Body of pancreas (tissue), 4 donors: ENCODE measurements around the gene EGFLAM.

ENCODE experiments used
- POLR2A ChIP-seq, 3 donors: fragments of 450-650 bp; IDR thresholded peaks; one replicate each; pipeline ENCODE4 v1.6.1; 2016; ENCODE audit warnings: antibody characterized with exemption in 3 of 3, mild to moderate bottlenecking in 2 of 3
- TF ChIP-seq, protein P1 (sequence below), 7 experiments: fragments of 450-650 bp in 4 of 7; fragments of 200-600 bp in 3 of 7; sonication (generic) in 3 of 7; IDR thresholded peaks; one replicate each; pipeline ENCODE4 v1.5.1; 2016 to 2019; ENCODE audit warnings: antibody characterized with exemption in 7 of 7

DNA sequence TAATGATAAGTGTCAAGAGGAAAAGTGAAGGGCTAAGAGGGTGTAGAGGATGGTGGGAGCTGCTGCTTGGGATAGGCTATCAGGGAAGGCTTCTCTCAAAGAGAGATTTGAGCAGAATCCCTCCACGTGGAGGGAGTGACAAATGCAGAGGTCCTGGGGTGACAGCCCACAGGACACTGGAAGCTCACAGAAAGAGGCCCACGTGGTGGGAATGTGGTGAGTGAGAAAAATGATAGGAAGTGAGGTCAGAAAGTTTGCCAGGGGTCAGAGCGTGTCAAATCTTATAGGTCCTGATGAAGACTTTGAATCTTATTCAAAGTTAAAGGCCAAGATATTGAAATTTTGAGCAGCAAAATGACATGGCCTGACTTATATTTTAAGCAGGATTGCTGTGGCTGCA lies 125.3 kb downstream of the EGFLAM start:
- TF ChIP-seq POLR2A (IDR thresholded peaks at IDR 0.05) = no peak
- TF ChIP-seq, protein P1, sequence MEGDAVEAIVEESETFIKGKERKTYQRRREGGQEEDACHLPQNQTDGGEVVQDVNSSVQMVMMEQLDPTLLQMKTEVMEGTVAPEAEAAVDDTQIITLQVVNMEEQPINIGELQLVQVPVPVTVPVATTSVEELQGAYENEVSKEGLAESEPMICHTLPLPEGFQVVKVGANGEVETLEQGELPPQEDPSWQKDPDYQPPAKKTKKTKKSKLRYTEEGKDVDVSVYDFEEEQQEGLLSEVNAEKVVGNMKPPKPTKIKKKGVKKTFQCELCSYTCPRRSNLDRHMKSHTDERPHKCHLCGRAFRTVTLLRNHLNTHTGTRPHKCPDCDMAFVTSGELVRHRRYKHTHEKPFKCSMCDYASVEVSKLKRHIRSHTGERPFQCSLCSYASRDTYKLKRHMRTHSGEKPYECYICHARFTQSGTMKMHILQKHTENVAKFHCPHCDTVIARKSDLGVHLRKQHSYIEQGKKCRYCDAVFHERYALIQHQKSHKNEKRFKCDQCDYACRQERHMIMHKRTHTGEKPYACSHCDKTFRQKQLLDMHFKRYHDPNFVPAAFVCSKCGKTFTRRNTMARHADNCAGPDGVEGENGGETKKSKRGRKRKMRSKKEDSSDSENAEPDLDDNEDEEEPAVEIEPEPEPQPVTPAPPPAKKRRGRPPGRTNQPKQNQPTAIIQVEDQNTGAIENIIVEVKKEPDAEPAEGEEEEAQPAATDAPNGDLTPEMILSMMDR (IDR thresholded peaks at IDR 0.05) = no peak
